Loucy (cell line): ENCODE measurements around the gene MYT1.

Source experiments
- H2AFZ ChIP-seq: fragments of 200-600 bp; sonication (generic); 2 replicates; pipeline ENCODE4 v1.6.0; 2016; ENCODE audit warnings: antibody characterized with exemption, mild to moderate bottlenecking, low read length, moderate library complexity
- H3F3A ChIP-seq: fragments of 200-600 bp; 2 replicates; pipeline ENCODE4 v1.6.0; 2016; ENCODE audit warnings: antibody characterized with exemption, low read depth, mild to moderate bottlenecking
- H3K27me3 ChIP-seq: fragments of 200-600 bp; sonication (generic); 2 replicates; pipeline ENCODE4 v1.6.1; 2014; ENCODE audit warnings: low read length, mild to moderate bottlenecking; ENCODE audit not compliant: insufficient read depth, poor library complexity, severe bottlenecking
- H3K36me3 ChIP-seq: fragments of 200-600 bp; sonication (generic); 2 replicates; pipeline ENCODE4 v1.6.1; 2016; ENCODE audit warnings: low read length; ENCODE audit not compliant: insufficient read depth
- H3K4me1 ChIP-seq: fragments of 200-600 bp; sonication (generic); 2 replicates; pipeline ENCODE4 v1.5.1; 2014; ENCODE audit warnings: low read length, mild to moderate bottlenecking; ENCODE audit not compliant: insufficient read depth, poor library complexity, severe bottlenecking
- H3K4me2 ChIP-seq: fragments of 200-600 bp; sonication (generic); 2 replicates; pipeline ENCODE4 v1.6.0; 2014; ENCODE audit warnings: antibody characterized with exemption, low read length, low read depth, mild to moderate bottlenecking; ENCODE audit not compliant: poor library complexity, severe bottlenecking
- H3K4me3 ChIP-seq: fragments of 200-600 bp; sonication (generic); 2 replicates; pipeline ENCODE4 v1.5.1; 2014; ENCODE audit warnings: low read length, mild to moderate bottlenecking, mixed read lengths; ENCODE audit not compliant: poor library complexity, severe bottlenecking
- H3K79me2 ChIP-seq: fragments of 200-600 bp; sonication (generic); 2 replicates; pipeline ENCODE4 v1.6.1; 2014; ENCODE audit warnings: low read length; ENCODE audit not compliant: insufficient read depth
- H3K9ac ChIP-seq: fragments of 200-600 bp; sonication (generic); 2 replicates; pipeline ENCODE4 v1.6.0; 2014; ENCODE audit warnings: mild to moderate bottlenecking, low read depth, low read length, moderate library complexity; ENCODE audit not compliant: poor library complexity, severe bottlenecking
- H3K9me2 ChIP-seq: fragments of 200-600 bp; sonication (generic); replicated peaks from 2 replicates; pipeline ENCODE4 v1.6.1; 2016; ENCODE audit warnings: low read depth, low read length, mixed read lengths
- H3K9me3 ChIP-seq: fragments of 200-600 bp; sonication (generic); 2 replicates; pipeline ENCODE4 v1.6.1; 2014; ENCODE audit warnings: mild to moderate bottlenecking, antibody characterized with exemption, low read length, low read depth; ENCODE audit not compliant: insufficient read depth
- H4K20me1 ChIP-seq: fragments of 200-600 bp; sonication (generic); 2 replicates; pipeline ENCODE4 v1.6.0; 2014; ENCODE audit warnings: antibody characterized with exemption, low read length, mild to moderate bottlenecking; ENCODE audit not compliant: insufficient read depth, poor library complexity, severe bottlenecking
- EZH2phosphoT487 ChIP-seq: fragments of 200-600 bp; IDR thresholded peaks from 2 replicates; pipeline ENCODE4 v1.6.1; 2018; ENCODE audit warnings: antibody characterized with exemption, mild to moderate bottlenecking, moderate library complexity, borderline replicate concordance
- TF ChIP-seq, protein P1 (sequence below): fragments of 200-600 bp; sonication (generic); conservative IDR thresholded peaks from 2 replicates; pipeline ENCODE4 v1.5.1; 2014; ENCODE audit warnings: mild to moderate bottlenecking, antibody characterized with exemption, low read length

Gene MYT1

DNA sequence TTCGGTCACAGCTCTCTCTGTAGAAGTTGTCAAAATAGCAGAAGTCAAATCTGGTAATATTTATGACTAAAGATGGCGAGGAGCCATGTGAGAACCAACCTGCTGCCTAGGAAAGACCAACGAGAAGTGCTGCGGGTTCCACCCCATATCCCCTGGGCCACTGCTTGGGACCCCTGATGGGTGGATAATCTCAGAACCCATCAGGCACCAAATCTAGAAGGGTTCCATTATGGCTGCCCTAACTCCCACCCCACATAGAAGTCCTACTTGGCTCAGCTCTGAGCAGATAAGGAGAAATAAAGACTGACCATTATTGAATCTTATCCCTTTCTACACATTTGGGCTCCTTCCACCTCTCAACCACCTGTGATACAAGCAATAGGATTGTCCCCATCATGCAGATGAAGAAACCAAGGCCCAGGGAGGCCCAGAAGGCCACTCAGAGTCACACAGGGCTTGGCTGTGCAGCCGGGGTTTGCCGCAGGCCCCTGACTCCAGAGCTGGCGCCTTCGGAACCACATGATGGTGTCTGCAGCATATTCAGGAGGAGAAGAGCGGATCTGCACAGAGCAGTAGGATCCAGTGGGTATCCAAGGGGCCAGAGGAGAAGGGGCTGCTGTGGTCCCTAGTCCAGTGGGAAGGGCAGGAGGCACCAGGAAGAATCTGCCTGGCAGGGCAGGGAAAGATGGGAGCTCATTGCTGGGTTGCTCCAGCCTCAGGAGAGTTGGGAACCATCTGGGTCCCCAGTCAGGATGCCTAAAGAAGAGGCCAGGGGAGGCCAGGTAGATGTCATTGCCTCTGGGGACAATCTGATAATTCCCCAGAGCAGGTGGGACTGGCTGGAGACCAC is 81.7 kb downstream of the MYT1 start:
- H3K27me3 ChIP-seq = no peaks in the 10 kb centered on the region

DNA sequence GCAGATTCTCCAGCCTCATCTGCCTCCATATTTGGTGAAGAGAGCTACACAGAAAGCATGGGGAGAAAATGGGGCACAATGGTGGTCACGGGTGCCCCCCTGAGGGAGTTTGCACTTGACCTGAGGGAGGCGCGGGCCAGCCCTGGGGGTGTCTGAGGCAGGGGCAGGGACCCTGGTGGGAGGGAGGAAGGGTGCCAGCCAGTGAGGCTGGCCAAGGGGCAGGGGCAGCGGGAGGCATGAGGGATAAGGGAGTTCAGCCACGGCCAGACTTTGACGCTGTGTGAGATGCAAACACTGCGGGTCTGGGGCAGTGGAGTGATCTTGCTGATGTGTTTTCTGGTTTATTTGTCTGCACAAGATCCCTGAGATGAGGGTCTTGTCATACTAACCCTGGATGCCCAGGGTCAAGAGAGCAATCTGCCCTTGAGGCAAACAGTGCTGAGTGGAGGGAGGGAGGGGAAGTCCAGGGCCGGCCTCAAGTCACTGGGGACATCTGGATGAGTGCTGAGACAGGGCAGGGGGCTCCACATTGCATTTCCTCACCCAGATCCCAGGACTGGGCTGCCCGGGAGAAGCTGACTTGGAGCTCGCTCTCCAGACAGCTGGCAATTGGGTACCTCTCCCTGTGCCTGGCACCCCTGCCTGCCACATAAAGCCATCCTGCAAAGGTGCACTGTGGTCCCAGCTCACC is 82.5 kb downstream of the MYT1 start:
- Histone ChIP-seq H4K20me1 (no peaks in the 10 kb centered on the region), H3K9ac (no peak overlapping the region), H3K27me3 (no peaks in the 10 kb centered on the region), H3K79me2 (no peaks in the 10 kb centered on the region), H3K9me2 (no peaks in the 10 kb centered on the region), H3K4me1 (no peaks in the 10 kb centered on the region), H3K4me3 (no peak overlapping the region), H3K9me3 (peaks cover 20% of the 10 kb centered on the region; the same call in 1 of the 2 replicates), H3K4me2 (no peak overlapping the region), H3K36me3 (no peaks in the 10 kb centered on the region), H3F3A (no peaks in the 10 kb centered on the region), H2AFZ (no peak overlapping the region)
- TF ChIP-seq EZH2phosphoT487 = no peak
- TF ChIP-seq, protein P1, sequence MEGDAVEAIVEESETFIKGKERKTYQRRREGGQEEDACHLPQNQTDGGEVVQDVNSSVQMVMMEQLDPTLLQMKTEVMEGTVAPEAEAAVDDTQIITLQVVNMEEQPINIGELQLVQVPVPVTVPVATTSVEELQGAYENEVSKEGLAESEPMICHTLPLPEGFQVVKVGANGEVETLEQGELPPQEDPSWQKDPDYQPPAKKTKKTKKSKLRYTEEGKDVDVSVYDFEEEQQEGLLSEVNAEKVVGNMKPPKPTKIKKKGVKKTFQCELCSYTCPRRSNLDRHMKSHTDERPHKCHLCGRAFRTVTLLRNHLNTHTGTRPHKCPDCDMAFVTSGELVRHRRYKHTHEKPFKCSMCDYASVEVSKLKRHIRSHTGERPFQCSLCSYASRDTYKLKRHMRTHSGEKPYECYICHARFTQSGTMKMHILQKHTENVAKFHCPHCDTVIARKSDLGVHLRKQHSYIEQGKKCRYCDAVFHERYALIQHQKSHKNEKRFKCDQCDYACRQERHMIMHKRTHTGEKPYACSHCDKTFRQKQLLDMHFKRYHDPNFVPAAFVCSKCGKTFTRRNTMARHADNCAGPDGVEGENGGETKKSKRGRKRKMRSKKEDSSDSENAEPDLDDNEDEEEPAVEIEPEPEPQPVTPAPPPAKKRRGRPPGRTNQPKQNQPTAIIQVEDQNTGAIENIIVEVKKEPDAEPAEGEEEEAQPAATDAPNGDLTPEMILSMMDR = no peak

More for the DNA sequence above, 81.7 kb downstream of the MYT1 start:
- Histone ChIP-seq H3K9me3 (peaks cover 21% of the 10 kb centered on the region; the same call in 1 of the 2 replicates), H3K4me1 (no peaks in the 10 kb centered on the region), H3K9me2 (no peaks in the 10 kb centered on the region), H3F3A (no peaks in the 10 kb centered on the region), H3K9ac (no peak overlapping the region), H4K20me1 (no peaks in the 10 kb centered on the region), H3K4me3 (no peak overlapping the region), H3K79me2 (no peaks in the 10 kb centered on the region), H3K36me3 (no peaks in the 10 kb centered on the region), H2AFZ (no peak overlapping the region), H3K4me2 (no peak overlapping the region)
- no peak for TF ChIP-seq EZH2phosphoT487
- TF ChIP-seq, protein P1 = no peak

DNA sequence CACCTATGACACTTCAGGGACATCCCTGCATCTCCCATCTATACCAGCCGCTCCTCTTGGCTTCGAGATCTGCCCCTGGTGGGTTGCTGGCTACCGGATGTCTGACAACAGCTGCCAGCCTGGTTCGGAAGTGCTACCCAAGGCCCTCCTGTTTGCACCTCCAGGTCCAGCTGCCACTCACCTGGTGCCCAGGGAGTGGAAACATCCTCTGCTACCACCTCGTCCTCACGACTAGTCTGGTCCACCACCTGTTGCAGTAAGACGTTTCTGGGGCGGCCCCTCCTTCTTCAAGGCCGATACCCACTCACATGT is 83.0 kb downstream of the MYT1 start:
- TF ChIP-seq EZH2phosphoT487 = no peak
- TF ChIP-seq, protein P1 = no peak
- H3K27me3 ChIP-seq = no peaks in the 10 kb centered on the region
- no peaks in the 10 kb centered on the region for H3F3A ChIP-seq
- H3K9me3 ChIP-seq = peaks cover 19% of the 10 kb centered on the region; the same call in 1 of the 2 replicates
- H4K20me1 ChIP-seq = no peaks in the 10 kb centered on the region
- no peaks in the 10 kb centered on the region for H3K9me2 ChIP-seq
- no peak overlapping the region for H3K9ac ChIP-seq
- H3K4me1 ChIP-seq = no peaks in the 10 kb centered on the region
- no peaks in the 10 kb centered on the region for H3K36me3 ChIP-seq
- H2AFZ ChIP-seq = no peak overlapping the region
- H3K4me3 ChIP-seq = no peak overlapping the region
- no peaks in the 10 kb centered on the region for H3K79me2 ChIP-seq
- no peak overlapping the region for H3K4me2 ChIP-seq
